Stomach (tissue), 4 donors: ENCODE results near the gene CYB5R4.

Source experiments
- POLR2AphosphoS5 ChIP-seq, 3 donors: sonication (generic); formaldehyde crosslinking; IDR thresholded peaks; one replicate each; pipeline ENCODE4 v1.6.1; 2016; ENCODE audit warnings: antibody characterized with exemption in 3 of 3
- TF ChIP-seq, protein P1 (sequence below), 7 experiments: fragments of 450-650 bp in 4 of 7; fragments of 200-600 bp in 3 of 7; sonication (generic) in 3 of 7; IDR thresholded peaks; one replicate each; pipeline ENCODE4 v1.5.1; 2016 to 2019; ENCODE audit warnings: antibody characterized with exemption in 7 of 7, control low read depth in 2 of 7, mild to moderate bottlenecking in 1 of 7

DNA sequence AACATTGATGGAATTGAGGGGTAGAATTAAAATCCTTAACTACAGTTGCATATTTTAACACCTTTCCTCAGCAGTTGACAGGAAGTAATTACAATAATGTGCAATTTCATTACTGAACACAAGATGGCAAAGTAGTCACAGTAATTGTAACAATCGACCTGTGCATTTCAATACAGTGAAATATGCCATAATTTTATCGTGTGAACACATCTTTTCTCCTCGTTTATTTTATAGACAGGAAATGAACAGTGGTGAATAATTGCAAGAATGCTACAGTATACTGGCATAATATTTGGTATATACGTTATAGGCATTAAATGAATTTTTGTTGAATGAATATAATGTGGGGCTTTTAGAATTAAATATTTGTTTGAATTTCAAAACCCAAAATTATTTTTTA, 25.0 kb downstream of the CYB5R4 start:
- TF ChIP-seq POLR2AphosphoS5 (IDR thresholded peaks at IDR 0.05) = peak in 1 of 3 donors; percentile 9
- TF ChIP-seq, protein P1, sequence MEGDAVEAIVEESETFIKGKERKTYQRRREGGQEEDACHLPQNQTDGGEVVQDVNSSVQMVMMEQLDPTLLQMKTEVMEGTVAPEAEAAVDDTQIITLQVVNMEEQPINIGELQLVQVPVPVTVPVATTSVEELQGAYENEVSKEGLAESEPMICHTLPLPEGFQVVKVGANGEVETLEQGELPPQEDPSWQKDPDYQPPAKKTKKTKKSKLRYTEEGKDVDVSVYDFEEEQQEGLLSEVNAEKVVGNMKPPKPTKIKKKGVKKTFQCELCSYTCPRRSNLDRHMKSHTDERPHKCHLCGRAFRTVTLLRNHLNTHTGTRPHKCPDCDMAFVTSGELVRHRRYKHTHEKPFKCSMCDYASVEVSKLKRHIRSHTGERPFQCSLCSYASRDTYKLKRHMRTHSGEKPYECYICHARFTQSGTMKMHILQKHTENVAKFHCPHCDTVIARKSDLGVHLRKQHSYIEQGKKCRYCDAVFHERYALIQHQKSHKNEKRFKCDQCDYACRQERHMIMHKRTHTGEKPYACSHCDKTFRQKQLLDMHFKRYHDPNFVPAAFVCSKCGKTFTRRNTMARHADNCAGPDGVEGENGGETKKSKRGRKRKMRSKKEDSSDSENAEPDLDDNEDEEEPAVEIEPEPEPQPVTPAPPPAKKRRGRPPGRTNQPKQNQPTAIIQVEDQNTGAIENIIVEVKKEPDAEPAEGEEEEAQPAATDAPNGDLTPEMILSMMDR (IDR thresholded peaks at IDR 0.05) = peak in 5 of 7 experiments; percentile 38 to 76 (median 62)
